Measurements from ENCODE around the gene FNDC10. TPM values are rescaled to one million over a fixed set of nuclear protein-coding genes. Genes with fewer than 3 reads are reported as not detected.
A peak's percentile ranks its signal among the peaks of the same experiment; 100 is the strongest.

FNDC10 gene
- total RNA-seq, 2 donors from 2014 or later: 10.4 to 10.8 TPM

- H3K9me3 Mint-ChIP-seq: peaks cover 2% of the 10 kb centered on the region
- H3K9ac ChIP-seq (ENCODE audit: extremely low read depth, low read length, poor library complexity, severe bottlenecking): no peak overlapping the region
- H3K9me3 ChIP-seq (ENCODE audit: control insufficient read depth, low read length): no peaks in the 10 kb centered on the region
- H3K4me3 Mint-ChIP-seq: no peak overlapping the region
- H3K36me3 Mint-ChIP-seq (ENCODE audit: low read depth): peaks cover 4% of the 10 kb centered on the region
- TF ChIP-seq CTCF (conservative IDR thresholded peaks at IDR 0.05): no peak
- no peak overlapping the region for H3K27ac Mint-ChIP-seq
- H3K27ac ChIP-seq (ENCODE audit: low read depth, low read length): no peak overlapping the region
- peaks cover 13% of the 10 kb centered on the region for H3K27me3 ChIP-seq (ENCODE audit: control insufficient read depth, insufficient read depth, low read length, poor library complexity, severe bottlenecking)
- DNase-seq: peak; percentile 50
- no peaks in the 10 kb centered on the region for H3K36me3 ChIP-seq (ENCODE audit: control insufficient read depth, insufficient read depth, low read length)
- no peaks in the 10 kb centered on the region for H3K4me1 Mint-ChIP-seq
- 89 to 95% methylated on average over 16 to 37 of the region's 37 CpGs for WGBS, 2 experiments (ENCODE audit: insufficient coverage in 1 of 2, insufficient read length in 1 of 2)
- H3K4me3 ChIP-seq (ENCODE audit: low read length): no peak overlapping the region
- peaks cover 12% of the 10 kb centered on the region for H3K27me3 Mint-ChIP-seq (ENCODE audit: insufficient read depth)
- H3K4me1 ChIP-seq (ENCODE audit: control insufficient read depth, insufficient read depth, low read length): no peaks in the 10 kb centered on the region
Measured at GRCh38 chr1:1627261-1627828, 27.4 kb upstream of the FNDC10 start.

GRCh38 chr1:1626207-1627141 lies 26.5 kb upstream of the FNDC10 start:
- no peak overlapping the region for H3K27ac ChIP-seq (ENCODE audit: low read depth, low read length)
- no peaks in the 10 kb centered on the region for H3K4me1 ChIP-seq (ENCODE audit: control insufficient read depth, insufficient read depth, low read length)
- H3K27me3 Mint-ChIP-seq (ENCODE audit: insufficient read depth): peaks cover 8% of the 10 kb centered on the region
- no peak for DNase-seq
- peaks cover 4% of the 10 kb centered on the region for H3K27me3 ChIP-seq (ENCODE audit: control insufficient read depth, insufficient read depth, low read length, poor library complexity, severe bottlenecking)
- H3K4me3 ChIP-seq (ENCODE audit: low read length): no peak overlapping the region
- no peak overlapping the region for H3K9ac ChIP-seq (ENCODE audit: extremely low read depth, low read length, poor library complexity, severe bottlenecking)
- no peaks in the 10 kb centered on the region for H3K36me3 ChIP-seq (ENCODE audit: control insufficient read depth, insufficient read depth, low read length)
- peaks cover 4% of the 10 kb centered on the region for H3K36me3 Mint-ChIP-seq (ENCODE audit: low read depth)
- H3K4me1 Mint-ChIP-seq: no peaks in the 10 kb centered on the region
- H3K9me3 ChIP-seq (ENCODE audit: control insufficient read depth, low read length): no peaks in the 10 kb centered on the region
- H3K27ac Mint-ChIP-seq: no peak overlapping the region
- no peak overlapping the region for H3K4me3 Mint-ChIP-seq
- 89 to 95% methylated on average over 22 to 48 of the region's 48 CpGs for WGBS, 2 experiments (ENCODE audit: insufficient coverage in 1 of 2, insufficient read length in 1 of 2)
- no peak for TF ChIP-seq CTCF (conservative IDR thresholded peaks at IDR 0.05)
- H3K9me3 Mint-ChIP-seq: peaks cover 2% of the 10 kb centered on the region

GRCh38 chr1:1625824-1626206 lies 25.9 kb upstream of the FNDC10 start:
- no peaks in the 10 kb centered on the region for H3K36me3 ChIP-seq (ENCODE audit: control insufficient read depth, insufficient read depth, low read length)
- H3K9ac ChIP-seq (ENCODE audit: extremely low read depth, low read length, poor library complexity, severe bottlenecking): no peak overlapping the region
- TF ChIP-seq CTCF (conservative IDR thresholded peaks at IDR 0.05): no peak
- peak; percentile 51 for DNase-seq
- peaks cover 2% of the 10 kb centered on the region for H3K9me3 Mint-ChIP-seq
- H3K9me3 ChIP-seq (ENCODE audit: control insufficient read depth, low read length): no peaks in the 10 kb centered on the region
- peaks cover 3% of the 10 kb centered on the region for H3K27me3 Mint-ChIP-seq (ENCODE audit: insufficient read depth)
- no peak overlapping the region for H3K27ac ChIP-seq (ENCODE audit: low read depth, low read length)
- H3K4me3 Mint-ChIP-seq: no peak overlapping the region
- no peak overlapping the region for H3K27ac Mint-ChIP-seq
- H3K4me1 ChIP-seq (ENCODE audit: control insufficient read depth, insufficient read depth, low read length): no peaks in the 10 kb centered on the region
- H3K27me3 ChIP-seq (ENCODE audit: control insufficient read depth, insufficient read depth, low read length, poor library complexity, severe bottlenecking): no peaks in the 10 kb centered on the region
- 91 to 93% methylated on average over 3 to 8 of the region's 8 CpGs for WGBS, 2 experiments (ENCODE audit: insufficient coverage in 1 of 2, insufficient read length in 1 of 2)
- H3K4me1 Mint-ChIP-seq: no peaks in the 10 kb centered on the region
- no peak overlapping the region for H3K4me3 ChIP-seq (ENCODE audit: low read length)
- peaks cover 4% of the 10 kb centered on the region for H3K36me3 Mint-ChIP-seq (ENCODE audit: low read depth)
